SK-N-SH treated with all-trans-retinoic acid at 6 μM for 48 hours (cell line): ENCODE data around the gene UQCRC1.

Source experiments
- ATAC-seq: fragments of 200-7000 bp; cut with Tn5 transposase; 3 replicates; pipeline ENCODE4 v1.9.1; 2020; ENCODE audit warnings: mild to moderate bottlenecking, moderate library complexity
- ARNTL ChIP-seq: fragments of 450-650 bp; formaldehyde crosslinking; IDR thresholded peaks from 2 replicates; pipeline ENCODE4 v1.5.0; 2020; ENCODE audit warnings: low read depth, mild to moderate bottlenecking, moderate library complexity, borderline replicate concordance
- BACH2 ChIP-seq: fragments of 250-450 bp; sonication (Bioruptor Pico); IDR thresholded peaks from 2 replicates; pipeline ENCODE4 v1.9.0; 2021; ENCODE audit warnings: mild to moderate bottlenecking, borderline replicate concordance
- CREB5 ChIP-seq: fragments of 250-450 bp; sonication (Bioruptor Pico); IDR thresholded peaks from 2 replicates; pipeline ENCODE4 v1.5.1; 2020; ENCODE audit warnings: low read depth, mild to moderate bottlenecking, moderate library complexity
- CSDC2 ChIP-seq: fragments of 250-450 bp; sonication (Bioruptor Pico); IDR thresholded peaks from 2 replicates; pipeline ENCODE4 v1.5.0; 2020; ENCODE audit warnings: mild to moderate bottlenecking, moderate library complexity
- CSRNP3 ChIP-seq: fragments of 250-450 bp; sonication (Bioruptor Pico); IDR thresholded peaks from 2 replicates; pipeline ENCODE4 v1.5.1; 2021; ENCODE audit warnings: mild to moderate bottlenecking, moderate library complexity
- ESRRG ChIP-seq: fragments of 250-450 bp; sonication (Bioruptor Pico); IDR thresholded peaks from 2 replicates; pipeline ENCODE4 v1.6.1; 2021; ENCODE audit warnings: mild to moderate bottlenecking
- GLIS3 ChIP-seq: fragments of 250-450 bp; sonication (Bioruptor Pico); IDR thresholded peaks from 2 replicates; pipeline ENCODE4 v1.5.0; 2020; ENCODE audit warnings: mild to moderate bottlenecking, moderate library complexity
- ISL1 ChIP-seq: fragments of 250-450 bp; sonication (Bioruptor Pico); IDR thresholded peaks from 2 replicates; pipeline ENCODE4 v2.1.2; 2022; ENCODE audit warnings: mild to moderate bottlenecking, moderate library complexity
- OSR1 ChIP-seq: fragments of 250-450 bp; sonication (Bioruptor Pico); IDR thresholded peaks from 2 replicates; pipeline ENCODE4 v1.8.0; 2022; ENCODE audit warnings: moderate library complexity, mild to moderate bottlenecking, inconsistent platforms
- POU6F1 ChIP-seq: fragments of 250-450 bp; sonication (Bioruptor Pico); IDR thresholded peaks from 2 replicates; pipeline ENCODE4 v1.8.0; 2021; ENCODE audit warnings: low read depth, mild to moderate bottlenecking, moderate library complexity, borderline replicate concordance
- PPARA ChIP-seq: fragments of 250-450 bp; sonication (Bioruptor Pico); IDR thresholded peaks from 2 replicates; pipeline ENCODE4 v1.5.0; 2020; ENCODE audit warnings: mild to moderate bottlenecking, borderline replicate concordance
- RARB ChIP-seq: fragments of 250-450 bp; sonication (Bioruptor Pico); IDR thresholded peaks from 2 replicates; pipeline ENCODE4 v1.8.0; 2021; ENCODE audit warnings: mild to moderate bottlenecking, moderate library complexity
- ZC3H10 ChIP-seq: fragments of 250-450 bp; sonication (Bioruptor Pico); IDR thresholded peaks from 2 replicates; pipeline ENCODE4 v1.5.1; 2021; ENCODE audit warnings: mild to moderate bottlenecking, moderate library complexity
- ZFP3 ChIP-seq: fragments of 250-450 bp; sonication (Bioruptor Pico); IDR thresholded peaks from 2 replicates; pipeline ENCODE4 v1.5.0; 2020; ENCODE audit warnings: mild to moderate bottlenecking, moderate library complexity
- ZFP30 ChIP-seq: fragments of 450-650 bp; formaldehyde crosslinking; IDR thresholded peaks from 2 replicates; pipeline ENCODE4 v1.5.0; 2022; ENCODE audit warnings: mild to moderate bottlenecking, moderate library complexity
- ZNF8 ChIP-seq: fragments of 450-650 bp; formaldehyde crosslinking; IDR thresholded peaks from 2 replicates; pipeline ENCODE4 v1.5.0; 2020; ENCODE audit warnings: mild to moderate bottlenecking, moderate library complexity

The UQCRC1 gene

GRCh38 chr3:48571938-48572337 is 37.5 kb downstream of the UQCRC1 start:
- TF ChIP-seq ZFP3 (no peak), ARNTL (no peak), PPARA (CRISPR knock-in tag) (no peak), CSRNP3 (no peak), RARB (CRISPR knock-in tag) (no peak), ISL1 (CRISPR knock-in tag) (no peak), ZC3H10 (CRISPR knock-in tag) (no peak), ZNF8 (CRISPR knock-in tag) (no peak), CREB5 (no peak), POU6F1 (CRISPR knock-in tag) (no peak)

DNA sequence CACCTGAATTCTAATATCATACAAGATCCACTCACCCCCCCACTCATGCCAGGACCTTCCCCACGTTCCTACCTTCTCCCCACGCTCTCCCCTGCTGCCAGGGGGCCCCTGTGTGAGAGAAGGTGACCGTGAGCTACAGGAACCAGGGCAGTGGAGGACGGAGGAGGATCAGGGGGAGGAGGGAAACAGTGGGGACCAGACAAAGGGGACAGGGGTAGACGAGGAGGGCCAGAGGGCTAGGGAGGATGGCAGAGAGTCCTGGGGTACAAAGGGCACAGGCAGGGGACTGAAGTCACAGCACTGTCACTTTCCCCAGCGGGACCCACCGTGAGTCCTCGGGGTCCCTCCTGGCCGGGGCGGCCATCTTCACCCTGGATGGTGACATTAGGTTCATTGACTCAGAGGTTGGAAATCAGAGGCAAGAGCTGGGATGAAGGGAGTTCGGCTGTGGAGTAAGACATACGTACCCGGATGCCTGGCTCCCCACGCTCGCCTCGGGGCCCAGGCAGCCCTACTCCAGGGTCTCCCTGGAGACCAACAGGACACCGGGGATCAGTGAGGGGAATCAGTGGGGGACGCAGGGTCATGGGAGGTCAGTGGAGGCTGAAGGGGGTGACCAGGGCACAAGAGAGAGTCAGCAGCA is 39.5 kb downstream of the UQCRC1 start:
- no peak for ATAC-seq
- TF ChIP-seq ZNF8 (CRISPR knock-in tag): no peak
- no peak for TF ChIP-seq ZFP30 (CRISPR knock-in tag)
- no peak for TF ChIP-seq CSDC2 (CRISPR knock-in tag)
- TF ChIP-seq CREB5: no peak
- TF ChIP-seq POU6F1 (CRISPR knock-in tag): no peak
- no peak for TF ChIP-seq ISL1 (CRISPR knock-in tag)
- TF ChIP-seq BACH2 (CRISPR knock-in tag): no peak
- TF ChIP-seq RARB (CRISPR knock-in tag): no peak
- no peak for TF ChIP-seq CSRNP3
- no peak for TF ChIP-seq ZC3H10 (CRISPR knock-in tag)
- TF ChIP-seq ESRRG (CRISPR knock-in tag): no peak
- TF ChIP-seq GLIS3 (CRISPR knock-in tag): no peak
- no peak for TF ChIP-seq PPARA (CRISPR knock-in tag)
- no peak for TF ChIP-seq OSR1 (CRISPR knock-in tag)
- TF ChIP-seq, all 23 proteins: peak for 0

More at GRCh38 chr3:48571938-48572337, 37.5 kb downstream of the UQCRC1 start:
- ATAC-seq: no peak

- ATAC-seq: no peak
- TF ChIP-seq ZFP3: no peak
- TF ChIP-seq ZNF8 (CRISPR knock-in tag): no peak
- TF ChIP-seq ZFP30 (CRISPR knock-in tag): no peak
- no peak for TF ChIP-seq RARB (CRISPR knock-in tag)
- TF ChIP-seq CSRNP3: no peak
- no peak for TF ChIP-seq PPARA (CRISPR knock-in tag)
- TF ChIP-seq, all 23 proteins: peak for 0
Measured at GRCh38 chr3:48569400-48569799, 40.0 kb downstream of the UQCRC1 start.
